K562 (cell line): ENCODE results near the gene PRMT3. TPM values are rescaled to one million over a fixed set of nuclear protein-coding genes. Genes with fewer than 3 reads are reported as not detected.

Experiments
- ARID1B ChIP-seq: fragments of 450-650 bp; IDR thresholded peaks from 2 replicates; pipeline ENCODE4 v1.6.1; 2016; ENCODE audit warnings: antibody characterized with exemption, mild to moderate bottlenecking, inconsistent platforms
- CC2D1A ChIP-seq: fragments of 450-650 bp; IDR thresholded peaks from 2 replicates; pipeline ENCODE4 v1.6.1; 2017; ENCODE audit warnings: mild to moderate bottlenecking
- FOXM1 ChIP-seq, 2 experiments: fragments of 450-650 bp in 1 of 2; sonication (generic) in 1 of 2; formaldehyde crosslinking in 1 of 2; IDR thresholded peaks; 2 replicates each; pipeline versions ENCODE4 v1.6.1 to v1.9.0; 2017 to 2022; ENCODE audit warnings: low read depth in 2 of 2, mild to moderate bottlenecking in 2 of 2, missing genetic modification reagents in 1 of 2, moderate library complexity in 1 of 2
- GATA2 ChIP-seq: sonication (generic); formaldehyde crosslinking; IDR thresholded peaks from 2 replicates; pipeline ENCODE4 v1.4.0; 2020; ENCODE audit warnings: mild to moderate bottlenecking, missing genetic modification reagents
- NCOA1 ChIP-seq: fragments of 450-650 bp; IDR thresholded peaks from 2 replicates; pipeline ENCODE4 v1.6.1; 2016; ENCODE audit warnings: low read depth
- POLR2AphosphoS5 ChIP-seq: IDR thresholded peaks from 2 replicates; pipeline ENCODE4 v1.6.1; 2011; ENCODE audit warnings: mild to moderate bottlenecking, low read depth, low read length, moderate library complexity; ENCODE audit not compliant: control insufficient read depth, insufficient read depth
- POLR3A ChIP-seq: IDR thresholded peaks from 2 replicates; pipeline ENCODE4 v1.6.1; 2011; ENCODE audit warnings: borderline replicate concordance, mild to moderate bottlenecking, moderate library complexity; ENCODE audit not compliant: insufficient read length, insufficient read depth; ENCODE audit errors: extremely low read depth
- PRMT5 ChIP-seq: sonication (generic); formaldehyde crosslinking; IDR thresholded peaks from 2 replicates; pipeline ENCODE4 v1.5.0; 2020; ENCODE audit warnings: missing genetic modification reagents
- SETDB1 ChIP-seq: IDR thresholded peaks from one replicate; pipeline ENCODE4 v1.6.1; 2012; ENCODE audit warnings: low read length, control low read depth, inconsistent platforms
- TAF1 ChIP-seq: IDR thresholded peaks from 2 replicates; pipeline ENCODE4 v1.6.1; 2011; ENCODE audit warnings: mild to moderate bottlenecking, low read length, moderate library complexity; ENCODE audit not compliant: insufficient read depth, control insufficient read depth, severe bottlenecking; ENCODE audit errors: extremely low read depth
- ZNF347 ChIP-seq: fragments of 450-650 bp; formaldehyde crosslinking; IDR thresholded peaks from 2 replicates; pipeline ENCODE4 v1.4.0; 2020; ENCODE audit warnings: low read depth, mild to moderate bottlenecking, moderate library complexity
- polyA plus RNA-seq, 8 experiments: library from polyadenylated mRNA; depleted of rRNA in 4 of 8; stranded (reverse) in 5 of 8; unstranded in 3 of 8; fragments of >200 nt; fragmentation: Nextera tagmentation in 2 of 8; fragmentation: Illumina TruSeq in 1 of 8; extraction: Ambion mirVana in 2 of 8; extraction: Trizol in 1 of 8; gene quantifications; 2 replicates each; pipeline versions ENCODE4 v1.2.1 to v1.2.3, GENCODE V29; 2011 to 2014; ENCODE audit warnings: inconsistent platforms in 1 of 8, missing spikeins in 1 of 8
- total RNA-seq, 7 experiments: library from RNA; depleted of rRNA in 6 of 7; stranded (reverse); fragments of >200 nt in 6 of 7; fragmentation: Illumina TruSeq in 2 of 7; extraction: Trizol in 2 of 7; gene quantifications; 2 replicates each; pipeline versions ENCODE4 v1.2.1 to v1.2.3, GENCODE V29; 2011 to 2021; ENCODE audit warnings: low replicate concordance in 1 of 7
- TF ChIP-seq, protein P1 (sequence below): fragments of 450-650 bp; IDR thresholded peaks from 2 replicates; pipeline ENCODE4 v1.6.1; 2016; ENCODE audit warnings: mild to moderate bottlenecking
- TF ChIP-seq, protein P2 (sequence below): IDR thresholded peaks from 2 replicates; pipeline ENCODE4 v1.6.1; 2012; ENCODE audit warnings: low read depth, low read length, improper control_type of control experiment, borderline replicate concordance

Gene PRMT3
- total and polyA plus RNA-seq, 9 of the 15 experiments (the other 6 are each of a cell fraction or from before 2014, with no cell fraction given), result 24.0 to 62.1 (median 44.7) TPM

DNA sequence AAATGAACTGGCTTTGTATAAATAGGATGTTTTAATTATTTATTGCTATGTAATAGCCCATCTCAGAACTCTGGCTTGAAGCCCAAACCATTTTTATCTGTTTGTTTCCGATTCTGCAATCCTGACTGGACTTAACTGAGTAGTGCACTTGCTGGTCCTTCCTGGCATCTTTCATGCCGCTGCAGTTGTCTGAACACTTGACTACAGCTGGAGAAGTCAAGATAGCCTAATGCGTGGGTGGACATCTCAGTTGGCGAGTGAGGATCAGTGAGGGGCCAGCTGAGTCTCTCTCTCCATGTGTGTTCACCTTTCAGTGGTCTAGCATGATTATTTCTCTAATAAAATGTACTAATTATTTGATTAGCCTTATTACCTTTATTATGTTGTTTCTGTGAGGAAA is 105.8 kb downstream of the PRMT3 start (continued):
- TF ChIP-seq, protein P1, sequence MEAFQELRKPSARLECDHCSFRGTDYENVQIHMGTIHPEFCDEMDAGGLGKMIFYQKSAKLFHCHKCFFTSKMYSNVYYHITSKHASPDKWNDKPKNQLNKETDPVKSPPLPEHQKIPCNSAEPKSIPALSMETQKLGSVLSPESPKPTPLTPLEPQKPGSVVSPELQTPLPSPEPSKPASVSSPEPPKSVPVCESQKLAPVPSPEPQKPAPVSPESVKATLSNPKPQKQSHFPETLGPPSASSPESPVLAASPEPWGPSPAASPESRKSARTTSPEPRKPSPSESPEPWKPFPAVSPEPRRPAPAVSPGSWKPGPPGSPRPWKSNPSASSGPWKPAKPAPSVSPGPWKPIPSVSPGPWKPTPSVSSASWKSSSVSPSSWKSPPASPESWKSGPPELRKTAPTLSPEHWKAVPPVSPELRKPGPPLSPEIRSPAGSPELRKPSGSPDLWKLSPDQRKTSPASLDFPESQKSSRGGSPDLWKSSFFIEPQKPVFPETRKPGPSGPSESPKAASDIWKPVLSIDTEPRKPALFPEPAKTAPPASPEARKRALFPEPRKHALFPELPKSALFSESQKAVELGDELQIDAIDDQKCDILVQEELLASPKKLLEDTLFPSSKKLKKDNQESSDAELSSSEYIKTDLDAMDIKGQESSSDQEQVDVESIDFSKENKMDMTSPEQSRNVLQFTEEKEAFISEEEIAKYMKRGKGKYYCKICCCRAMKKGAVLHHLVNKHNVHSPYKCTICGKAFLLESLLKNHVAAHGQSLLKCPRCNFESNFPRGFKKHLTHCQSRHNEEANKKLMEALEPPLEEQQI, result 0 out of 2 replicates have a peak, but pooled peaks have one; percentile 17
- TF ChIP-seq ARID1B (peak; percentile 92), PRMT5 (CRISPR knock-in tag) (no peak), NCOA1 (peak; percentile 63; the same call in 1 of the 2 replicates), CC2D1A (peak; percentile 50; the same call in 1 of the 2 replicates), TAF1 (peak; percentile 34), SETDB1 (no peak), POLR3A (no peak), FOXM1 (IDR thresholded peaks at IDR 0.05; ENCODE audit: low read depth) (peak; percentile 58; the same call in 1 of the 2 replicates), FOXM1 (CRISPR knock-in tag; IDR thresholded peaks at IDR 0.05; ENCODE audit: low read depth) (no peak), POLR2AphosphoS5 (peak; percentile 92), ZNF347 (CRISPR knock-in tag) (no peak), GATA2 (CRISPR knock-in tag) (peak; percentile 35; the same call in 1 of the 2 replicates)
- TF ChIP-seq, protein P2, sequence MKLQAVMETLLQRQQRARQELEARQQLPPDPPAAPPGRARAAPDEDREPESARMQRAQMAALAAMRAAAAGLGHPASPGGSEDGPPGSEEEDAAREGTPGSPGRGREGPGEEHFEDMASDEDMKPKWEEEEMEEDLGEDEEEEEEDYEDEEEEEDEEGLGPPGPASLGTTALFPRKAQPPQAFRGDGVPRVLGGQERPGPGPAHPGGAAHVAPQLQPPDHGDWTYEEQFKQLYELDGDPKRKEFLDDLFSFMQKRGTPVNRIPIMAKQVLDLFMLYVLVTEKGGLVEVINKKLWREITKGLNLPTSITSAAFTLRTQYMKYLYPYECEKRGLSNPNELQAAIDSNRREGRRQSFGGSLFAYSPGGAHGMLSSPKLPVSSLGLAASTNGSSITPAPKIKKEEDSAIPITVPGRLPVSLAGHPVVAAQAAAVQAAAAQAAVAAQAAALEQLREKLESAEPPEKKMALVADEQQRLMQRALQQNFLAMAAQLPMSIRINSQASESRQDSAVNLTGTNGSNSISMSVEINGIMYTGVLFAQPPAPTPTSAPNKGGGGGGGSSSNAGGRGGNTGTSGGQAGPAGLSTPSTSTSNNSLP, result 0 out of 2 replicates have a peak, but pooled peaks have one; percentile 26
